Activated CD4-positive, alpha-beta T cell treated with anti-CD3 and anti-CD28 coated beads for 48 hours (primary cell): ENCODE measurements around the gene MTNR1A.

ENCODE experiments used
- DNase-seq: peaks from one replicate; pipeline ENCODE4 v3.0.0-alpha.2; 2020

MTNR1A gene

DNA sequence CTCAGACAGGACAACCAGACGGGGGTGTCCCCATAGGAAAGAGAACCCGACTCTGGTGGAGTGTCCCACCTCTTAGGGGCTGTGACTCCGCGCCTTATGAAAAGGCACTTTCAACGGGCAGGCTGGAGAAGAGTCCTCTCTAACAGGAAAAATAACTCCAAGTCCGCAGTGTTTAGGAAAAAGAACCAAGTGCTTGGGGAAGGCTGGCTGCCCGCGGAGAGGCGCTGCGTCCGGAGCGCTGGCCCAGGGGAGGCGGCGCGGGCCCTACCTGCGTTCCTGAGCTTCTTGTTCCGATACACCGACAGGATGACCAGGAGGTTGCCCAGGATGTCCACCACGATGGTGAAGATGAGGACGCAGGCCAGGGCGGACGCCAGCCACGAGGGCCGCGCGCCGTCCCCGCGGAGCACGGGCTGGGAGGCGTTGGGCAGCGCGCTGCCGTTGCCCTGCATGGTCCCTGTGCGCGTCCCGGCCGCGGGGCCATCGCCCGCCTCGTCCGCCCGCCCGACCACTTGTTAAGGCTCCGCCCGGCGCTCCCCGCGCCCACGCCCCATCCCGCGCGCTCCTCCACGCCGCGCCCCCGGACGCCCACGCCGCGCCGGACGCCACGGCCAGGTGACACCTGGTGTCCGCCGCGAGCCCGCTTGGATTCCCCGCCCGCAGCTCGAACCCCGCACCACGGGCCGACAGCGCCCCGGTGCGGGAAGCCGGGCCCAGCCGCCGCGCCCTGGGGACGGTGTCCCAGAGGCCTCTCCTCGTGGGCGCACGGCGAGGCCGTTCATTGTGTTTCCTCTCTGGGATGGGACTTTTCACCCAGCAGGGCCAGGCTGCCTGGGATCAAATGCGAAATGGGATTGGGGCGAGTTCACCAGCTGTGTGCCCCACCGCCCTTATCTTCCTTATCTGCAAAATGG is at the start of gene MTNR1A:
Gene MTNR1A, minus strand, starts transcription at position 654 of the 914 bp plus-strand sequence. Its CDS starts 202 bp downstream, at position 452.
- DNase-seq: no peak

DNA sequence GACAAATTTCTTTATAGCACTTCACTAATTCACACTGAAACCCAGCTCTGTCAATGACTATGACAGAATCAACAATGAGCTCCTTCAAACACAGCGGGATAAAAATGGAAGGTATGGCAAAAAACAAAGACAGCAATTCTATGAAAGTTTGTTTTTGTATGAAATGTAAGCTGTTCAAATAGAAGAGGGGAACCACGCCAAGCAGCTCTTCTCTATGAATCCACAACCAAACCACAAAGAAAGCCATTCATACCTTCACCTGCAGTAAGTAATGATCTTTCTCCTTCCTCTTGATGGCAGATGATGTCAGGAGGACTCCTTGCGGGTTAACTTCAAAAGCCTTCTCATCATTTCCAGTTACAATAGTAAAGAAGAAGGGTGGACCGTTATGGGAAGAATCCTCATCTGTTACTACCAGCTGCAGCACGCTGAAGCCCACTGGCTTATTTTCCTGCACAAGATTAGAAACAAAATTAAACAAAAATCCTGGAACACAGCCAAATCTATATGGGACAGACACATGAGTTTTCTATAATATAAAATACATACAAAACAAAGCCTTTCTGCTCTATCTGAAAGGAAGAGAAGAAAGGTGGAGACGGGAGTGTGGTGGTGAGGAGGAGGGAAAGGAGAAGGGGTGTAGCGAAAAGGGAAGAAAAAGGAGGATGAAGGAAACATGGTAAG is 48.9 kb upstream of the MTNR1A start:
- DNase-seq: no peak

DNA sequence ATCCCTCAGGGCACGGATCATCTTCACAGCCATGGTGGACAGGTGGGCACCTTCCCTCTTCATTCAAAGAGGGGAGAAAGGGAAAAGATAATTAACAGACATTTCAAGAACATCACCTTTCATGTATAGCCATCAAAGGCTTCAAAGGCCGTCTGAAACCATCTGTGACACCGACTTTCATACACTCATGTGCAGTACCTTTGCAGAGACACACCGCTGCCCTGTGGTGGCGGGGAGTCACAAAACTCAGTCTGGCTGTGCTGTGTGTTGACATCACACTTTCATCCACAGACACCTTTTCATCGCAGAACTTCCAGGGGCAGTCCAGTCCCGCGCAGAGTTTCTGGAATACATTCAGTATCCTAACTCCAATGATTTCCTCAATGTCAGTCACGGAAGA is 47.6 kb upstream of the MTNR1A start:
- DNase-seq: no peak

DNA sequence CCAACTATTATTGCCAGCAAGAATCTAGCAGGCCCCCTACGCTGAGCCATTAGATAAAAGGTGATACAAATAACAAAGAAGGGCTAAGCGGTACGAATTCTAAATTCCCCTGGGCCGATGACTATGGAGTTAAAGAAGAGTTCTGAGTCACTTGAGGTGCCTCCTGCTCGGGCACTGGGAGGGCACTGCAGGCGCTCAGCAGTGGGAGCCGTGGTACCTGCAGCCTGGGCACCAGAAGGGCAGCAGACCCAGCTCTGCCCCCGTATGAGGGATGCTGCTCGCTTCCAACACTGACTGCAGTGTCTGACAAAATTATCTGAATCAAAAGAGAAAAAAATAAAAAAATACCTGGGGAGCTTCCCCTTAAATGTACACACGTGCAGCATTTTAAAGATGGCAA is 44.1 kb upstream of the MTNR1A start:
- no peak for DNase-seq

DNA sequence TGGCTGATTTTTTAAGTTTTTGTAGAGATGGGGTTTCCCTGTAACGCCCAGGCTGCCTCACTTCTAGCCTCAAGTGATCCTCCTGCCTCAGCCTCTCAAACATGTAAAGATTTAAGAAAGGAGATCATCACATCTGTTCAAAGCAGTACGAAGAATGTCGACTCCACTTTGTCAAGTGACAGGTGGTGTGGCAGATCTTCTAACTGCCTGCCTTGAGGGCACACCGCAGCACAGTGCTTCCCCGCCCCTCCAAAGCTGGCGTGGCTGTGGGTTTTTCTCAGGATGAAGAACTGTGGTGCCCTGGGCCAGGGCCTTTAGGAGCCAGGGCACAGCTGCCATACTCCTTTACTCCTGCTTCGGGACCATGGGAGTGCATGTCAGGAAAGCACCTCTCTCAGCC is 43.3 kb upstream of the MTNR1A start:
- DNase-seq: no peak

DNA sequence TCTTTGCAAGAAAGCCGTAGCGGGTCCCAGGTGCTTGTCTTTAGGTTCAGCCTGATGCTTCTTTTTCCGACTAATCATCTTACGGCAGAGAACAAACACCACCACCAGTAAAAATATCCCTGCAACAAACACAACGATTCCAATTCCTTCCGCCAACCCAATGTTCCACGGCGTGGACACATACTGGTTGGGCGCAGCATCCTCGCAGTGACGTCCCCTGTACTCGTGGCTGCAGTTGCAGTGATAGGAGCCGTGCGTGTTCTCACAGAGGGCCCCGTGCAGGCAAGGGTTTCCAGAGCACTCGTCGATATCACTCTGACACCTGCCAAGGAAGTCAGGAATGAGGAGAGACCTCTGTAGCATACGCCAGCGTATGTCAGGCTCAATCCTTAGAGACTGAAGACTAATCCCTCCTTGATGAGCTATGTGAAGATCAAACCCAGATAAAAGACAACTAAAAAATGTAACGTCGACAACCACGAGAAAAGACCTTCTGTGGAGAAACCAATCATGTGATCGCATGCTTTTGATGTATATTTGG is 41.6 kb upstream of the MTNR1A start:
- no peak for DNase-seq

DNA sequence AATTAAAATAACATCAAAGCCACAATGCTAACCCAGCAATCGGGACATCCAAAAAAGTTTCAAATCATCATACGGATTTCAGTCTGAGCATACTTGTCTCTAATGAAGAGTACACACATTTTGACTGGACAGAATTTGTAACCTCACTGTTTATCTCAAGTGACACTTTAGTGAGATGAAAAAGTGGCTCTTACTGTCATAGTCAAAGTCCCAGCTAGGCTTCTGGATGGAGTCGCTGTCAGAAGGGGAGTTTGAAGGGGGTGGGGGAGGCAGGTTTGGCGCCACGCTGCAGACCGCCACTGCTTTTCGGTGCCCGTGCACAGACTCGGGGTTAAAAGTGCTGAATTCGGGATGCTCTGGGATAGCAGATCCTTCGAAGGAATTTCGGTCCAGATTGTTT is 41.0 kb upstream of the MTNR1A start:
- no peak for DNase-seq

DNA sequence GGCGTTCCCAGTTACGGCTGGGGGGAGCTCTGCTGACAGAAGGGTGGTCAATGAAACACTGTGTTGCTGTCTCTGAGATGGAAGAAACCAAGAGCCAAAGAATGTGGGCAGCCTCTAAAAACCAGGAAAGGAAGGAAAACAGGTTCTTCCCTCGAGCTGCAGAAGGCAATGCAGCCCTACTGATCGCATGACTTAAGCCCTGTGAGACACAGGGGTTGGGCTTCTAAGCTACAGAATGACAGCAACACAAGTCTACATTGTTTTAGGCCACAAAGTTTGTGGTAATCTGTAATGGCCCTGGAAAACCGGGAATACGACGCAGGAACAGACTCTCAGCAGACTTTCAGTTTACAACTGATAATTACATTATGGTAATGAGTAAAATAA is 38.2 kb upstream of the MTNR1A start:
- DNase-seq: no peak

DNA sequence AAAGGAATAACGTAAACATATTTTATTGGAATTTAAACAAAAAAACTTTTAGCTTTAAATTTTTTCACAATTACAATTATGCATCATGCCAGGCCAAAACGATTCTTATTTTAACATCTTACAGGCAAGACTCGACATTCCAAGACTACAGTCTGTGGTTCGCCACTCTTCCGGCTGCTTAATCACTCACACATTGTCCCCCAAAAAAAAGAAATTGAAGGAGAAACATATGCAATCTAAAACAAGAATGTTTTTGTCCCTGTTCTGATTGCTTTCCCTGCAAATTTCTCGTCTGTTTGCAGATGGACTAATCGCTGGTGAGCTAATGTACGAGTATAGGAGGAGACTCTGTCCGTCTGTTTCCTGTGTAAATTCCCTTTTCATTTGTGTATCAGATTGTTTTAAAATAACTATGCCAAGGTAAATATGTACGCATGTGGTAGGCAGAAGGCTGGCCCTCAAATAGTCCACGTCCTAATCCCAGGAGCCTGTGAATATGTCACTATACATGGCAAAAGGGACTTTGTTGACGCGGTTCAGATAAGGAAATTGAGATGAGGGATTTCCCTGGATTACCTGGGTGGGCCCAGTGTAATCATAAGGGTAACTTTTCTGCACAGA is 37.7 kb upstream of the MTNR1A start:
- no peak for DNase-seq

DNA sequence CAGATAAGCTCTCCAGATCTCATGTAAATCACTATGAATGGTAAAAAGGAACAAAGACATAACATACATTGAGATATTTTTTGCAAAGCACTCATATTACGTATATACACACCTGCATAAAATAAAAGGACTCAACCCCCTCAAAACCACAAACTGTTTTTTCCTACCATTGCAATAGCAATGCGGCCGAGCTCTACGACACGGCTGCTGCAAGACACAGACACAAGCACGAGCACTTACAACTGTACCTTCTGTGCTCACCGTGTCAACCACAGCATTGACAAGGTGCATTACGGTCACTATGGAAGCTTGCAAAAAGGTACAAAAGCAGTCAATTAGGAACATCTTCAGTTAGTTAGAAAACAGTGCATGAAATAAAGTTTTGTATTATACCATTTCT is 37.1 kb upstream of the MTNR1A start:
- no peak for DNase-seq

DNA sequence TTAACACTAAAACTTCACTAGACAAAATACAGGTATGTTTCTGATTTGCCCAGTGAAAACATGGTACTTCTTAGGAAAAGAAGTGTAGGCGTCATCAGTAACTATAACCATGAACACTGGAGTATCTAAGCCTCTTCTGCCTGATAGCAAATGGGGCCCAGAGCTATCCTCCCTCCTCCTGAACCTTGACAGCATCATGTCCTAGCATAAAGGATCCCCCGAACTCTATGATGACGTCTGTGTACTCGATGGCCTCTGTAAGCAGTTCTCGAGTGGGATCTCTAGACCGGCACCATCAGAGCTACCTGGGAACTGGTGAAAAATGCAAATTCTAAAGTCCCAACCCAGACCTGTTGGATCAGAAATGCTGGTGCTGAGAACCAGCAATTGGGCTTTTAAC is 36.3 kb upstream of the MTNR1A start:
- no peak for DNase-seq

DNA sequence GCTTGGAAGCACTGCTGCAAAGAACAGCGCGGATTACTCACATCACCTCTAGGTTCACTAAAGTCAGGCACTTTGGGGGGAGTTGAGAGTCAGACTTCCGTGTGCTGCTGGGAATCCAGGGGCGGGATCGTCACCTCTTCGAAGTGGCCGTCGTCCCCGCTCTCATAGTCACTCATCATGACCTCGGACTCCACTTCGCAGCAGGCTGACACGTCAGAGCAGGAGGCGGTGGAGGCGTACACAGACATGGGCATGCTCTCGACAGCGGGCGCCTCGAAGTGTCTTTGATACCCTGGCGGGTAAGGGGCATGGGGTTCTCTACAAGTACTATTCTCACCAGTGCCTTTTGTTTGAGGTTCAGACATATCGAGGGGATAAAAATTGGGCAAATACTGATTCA is 33.1 kb upstream of the MTNR1A start:
- no peak for DNase-seq

DNA sequence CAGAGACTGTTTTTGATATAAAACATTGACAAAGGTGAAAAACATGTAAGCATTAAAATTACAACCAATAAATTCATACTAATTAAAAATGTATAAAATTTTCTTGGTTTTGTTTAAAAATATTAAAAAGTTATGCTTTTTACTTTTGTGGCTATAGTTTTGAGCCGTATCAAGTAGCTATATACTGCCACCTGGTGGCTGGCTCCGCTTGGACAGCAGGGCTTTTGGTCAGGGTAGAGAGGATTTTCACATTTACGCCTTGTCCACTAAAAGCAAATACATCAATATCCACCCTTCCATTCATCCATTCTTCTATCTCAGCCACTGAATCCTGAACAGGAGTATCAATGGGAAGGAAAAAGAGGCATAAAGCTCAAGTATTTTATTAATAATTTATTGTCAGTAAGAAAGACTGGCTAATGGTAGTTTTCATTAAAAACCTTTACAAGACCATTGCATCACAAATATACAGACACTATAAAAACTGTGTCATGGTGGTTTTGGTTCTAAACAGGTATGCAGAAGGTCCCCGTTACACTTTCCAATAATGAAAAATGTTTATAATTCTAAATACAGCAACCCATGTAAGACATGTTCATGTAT is 32.1 kb upstream of the MTNR1A start:
- DNase-seq: peak; percentile 74

DNA sequence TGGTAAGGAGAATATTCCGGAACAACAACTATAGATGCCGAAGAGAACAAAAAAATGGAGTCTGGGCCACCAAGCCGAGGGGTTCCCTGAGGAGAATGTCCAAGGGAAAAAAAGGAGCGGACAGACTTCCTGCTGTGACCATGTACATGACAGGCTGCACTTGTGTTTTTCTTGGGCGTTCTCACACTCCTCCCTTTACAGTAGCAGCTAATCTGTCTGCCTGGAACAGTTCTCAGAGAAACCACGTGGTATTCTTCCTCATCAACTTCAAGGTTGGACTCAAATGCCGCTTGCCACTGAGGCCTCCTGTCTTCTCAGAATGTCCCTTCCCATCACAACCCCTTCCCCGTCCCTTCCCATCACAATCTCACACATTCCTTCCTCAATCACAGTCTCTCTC is 30.8 kb upstream of the MTNR1A start:
- no peak for DNase-seq

DNA sequence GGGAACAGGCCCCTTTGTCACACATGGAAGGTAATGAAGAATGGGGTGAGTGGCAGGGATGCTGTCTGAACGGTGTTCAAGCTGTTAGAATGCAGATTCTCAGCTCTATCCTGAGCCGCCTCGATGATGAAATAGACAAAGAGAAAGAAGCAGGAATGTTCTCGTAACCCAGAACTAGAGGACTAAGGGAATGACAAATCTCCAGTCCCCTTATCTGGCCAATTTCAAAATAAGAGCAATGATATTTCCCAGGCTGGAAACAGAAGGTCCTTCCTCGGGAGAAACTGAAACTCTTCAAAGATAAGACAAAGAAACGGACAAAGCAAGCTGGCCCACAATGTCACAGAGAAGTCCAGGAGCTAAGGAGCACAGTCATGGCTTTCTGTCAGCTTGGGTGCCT is 29.5 kb upstream of the MTNR1A start:
- no peak for DNase-seq

DNA sequence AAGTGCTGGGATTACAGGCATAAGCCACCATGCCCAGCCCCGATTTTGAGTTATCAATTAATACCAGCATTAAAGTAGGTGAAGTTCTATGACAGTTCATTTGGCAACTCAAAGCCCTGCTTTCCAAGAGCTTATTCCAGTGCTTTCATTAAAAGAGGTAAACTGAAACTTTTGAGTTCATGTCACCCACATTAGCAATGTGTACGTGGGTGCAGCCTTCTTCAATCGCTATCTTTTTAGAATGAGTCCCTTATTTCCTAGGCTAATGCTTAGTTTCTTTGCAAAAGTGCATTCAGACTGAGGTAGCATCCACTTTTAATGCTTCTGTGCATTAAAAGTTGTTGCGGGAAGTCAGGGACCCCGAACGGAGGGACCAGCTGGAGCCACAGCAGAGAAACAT is 26.1 kb upstream of the MTNR1A start:
- DNase-seq: no peak

DNA sequence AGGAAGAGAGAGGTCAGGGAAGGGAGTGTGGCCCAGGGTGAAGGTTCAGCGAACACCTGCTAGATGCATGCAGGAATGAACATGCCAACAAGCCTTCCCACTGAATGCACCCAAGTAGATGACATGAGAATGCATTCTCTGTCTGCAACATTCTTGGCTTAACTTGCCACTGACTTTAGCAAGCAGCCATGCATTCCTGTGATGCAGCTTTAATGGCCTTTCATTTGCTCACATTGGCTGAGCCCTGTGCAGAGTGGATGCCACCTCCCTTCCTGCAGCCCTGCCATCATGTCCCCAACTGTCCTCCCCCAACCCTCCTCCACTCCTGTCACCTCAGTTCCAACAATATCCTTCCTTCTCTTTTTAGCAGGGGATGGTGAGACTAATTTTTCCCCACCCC is 25.3 kb upstream of the MTNR1A start:
- DNase-seq: no peak

DNA sequence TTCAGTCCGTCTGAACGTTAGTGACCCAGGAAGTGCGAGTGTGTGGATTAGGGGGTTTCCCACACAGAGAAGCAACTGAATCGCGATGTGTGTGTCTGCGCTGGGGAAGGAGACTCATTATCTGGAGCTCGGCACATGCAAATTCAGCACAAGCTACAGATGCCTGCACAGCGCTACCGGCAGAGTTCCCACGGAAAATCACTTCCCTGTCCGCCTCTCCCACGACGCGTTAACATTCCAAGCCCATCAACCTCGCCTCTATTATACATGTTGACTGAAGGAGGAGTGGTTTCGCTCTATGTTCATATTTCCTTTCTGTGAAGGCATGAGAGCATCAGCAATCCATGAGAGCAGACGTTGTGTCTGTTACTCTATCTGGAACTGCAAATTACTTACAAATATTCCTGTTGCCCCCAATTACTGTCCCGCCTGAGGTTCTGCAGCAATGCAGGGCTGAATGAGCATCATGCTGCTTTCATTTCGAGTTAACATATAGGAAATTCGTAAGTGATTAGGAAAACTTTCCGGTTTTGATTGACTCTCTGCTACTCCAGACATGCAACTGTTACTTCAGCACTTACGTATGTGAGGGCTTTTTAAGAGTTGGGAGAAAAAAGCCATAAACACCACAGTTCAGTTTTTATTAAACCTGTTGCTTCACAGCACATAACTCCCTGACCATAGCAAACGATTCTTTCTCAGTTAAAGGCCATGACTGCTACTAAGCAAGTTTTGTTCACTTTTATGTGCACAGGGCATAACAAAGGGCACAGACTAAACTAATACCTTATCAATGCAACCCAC is 15.0 kb upstream of the MTNR1A start:
- DNase-seq: no peak

DNA sequence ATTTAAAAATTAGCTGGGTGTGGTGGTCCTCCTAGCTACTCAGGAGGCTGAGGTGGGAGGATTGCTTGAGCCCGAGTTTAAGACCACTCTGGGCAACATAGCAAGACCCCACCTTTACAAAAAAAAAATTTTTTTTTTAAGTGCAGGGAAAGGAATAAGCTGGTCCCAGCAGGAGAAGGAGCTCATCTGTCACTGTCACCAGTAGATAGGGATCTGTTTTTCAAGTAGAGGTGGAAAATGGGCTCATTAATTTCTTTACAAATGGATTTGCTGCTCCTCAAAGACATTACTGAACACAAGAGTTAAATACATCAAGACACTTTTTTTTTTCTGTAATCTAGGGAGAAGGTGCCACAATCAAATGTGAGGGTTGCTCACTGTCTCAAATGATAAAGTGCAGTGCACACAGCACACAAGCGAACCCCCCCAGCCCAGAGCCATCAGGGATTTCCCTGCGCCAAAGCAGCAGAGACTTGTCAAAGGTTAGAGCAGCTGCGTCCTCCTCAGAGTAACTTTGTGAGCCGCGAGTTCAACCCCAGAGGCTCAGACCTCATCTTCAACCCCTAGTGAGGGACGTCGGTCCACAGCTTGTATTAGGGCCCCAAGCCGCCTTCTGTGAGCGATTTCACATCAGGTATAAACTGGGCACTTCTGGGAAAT is 14.3 kb upstream of the MTNR1A start:
- no peak for DNase-seq

DNA sequence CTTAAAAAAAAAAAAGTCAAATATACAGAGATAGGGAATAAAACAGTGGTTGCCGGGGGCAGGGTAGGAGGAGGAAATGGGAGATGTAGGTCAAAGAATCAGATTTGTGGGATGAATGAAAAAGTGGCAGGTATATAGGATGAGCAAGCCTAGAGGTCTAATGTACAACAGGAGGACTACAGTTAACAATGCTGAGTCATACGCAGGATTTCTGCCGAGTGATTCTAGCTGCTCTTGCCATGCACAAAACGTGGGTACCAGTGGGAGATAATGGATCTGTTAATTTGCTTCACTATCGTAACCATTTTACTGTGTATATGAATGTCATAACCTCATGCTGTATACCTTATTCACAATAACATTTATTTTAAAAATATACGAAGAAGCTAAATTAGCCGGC is 10.7 kb upstream of the MTNR1A start:
- no peak for DNase-seq

DNA sequence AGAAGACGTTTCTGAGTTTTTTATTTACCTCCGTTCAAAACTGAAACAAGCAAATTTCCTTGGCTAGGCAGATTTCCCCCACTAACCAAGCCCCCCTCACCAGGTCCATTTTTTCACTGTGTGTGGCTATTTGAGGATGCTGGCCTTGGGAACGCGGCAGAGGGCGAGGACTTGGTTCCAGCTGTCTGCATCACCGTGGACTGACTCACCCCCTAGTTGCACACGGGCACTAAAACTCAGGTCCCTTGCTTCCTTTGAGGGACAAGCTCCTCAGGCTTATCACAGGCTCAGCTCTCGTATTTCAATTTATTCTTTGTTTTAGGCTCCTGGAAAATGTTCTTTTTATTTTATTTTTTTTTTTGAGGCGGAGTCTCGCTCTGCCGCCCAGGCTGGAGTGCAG is 8.4 kb upstream of the MTNR1A start:
- DNase-seq: no peak

DNA sequence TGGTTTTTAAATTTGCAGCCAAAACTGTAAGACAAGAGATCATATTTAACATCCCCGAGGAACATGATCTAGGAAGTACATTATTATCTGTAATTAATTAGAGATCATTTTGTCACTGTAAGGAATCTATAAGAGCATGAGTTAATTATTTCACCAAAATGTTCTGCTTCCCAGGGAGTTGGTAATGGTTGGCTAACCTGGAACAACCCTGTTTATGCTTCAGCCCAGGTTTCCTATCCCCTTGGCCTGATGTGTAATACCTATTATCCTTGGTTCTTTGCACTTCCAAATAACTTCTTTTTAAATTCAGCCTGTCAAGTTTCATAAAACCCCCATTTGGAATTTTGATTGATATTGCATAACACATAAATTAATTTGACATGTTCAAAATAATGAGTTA is 6.4 kb upstream of the MTNR1A start:
- DNase-seq: no peak
